SHP77 treated with DMSO at 0.1 percent for 48 hours (cell line): ENCODE data around the gene SPEF2.
A peak's percentile ranks its signal among the peaks of the same experiment; 100 is the strongest.

Source experiments
- DNase-seq: peaks from one replicate; lab custom pipeline; 2025; lab: John Stamatoyannopoulos, UW

The SPEF2 gene

DNA sequence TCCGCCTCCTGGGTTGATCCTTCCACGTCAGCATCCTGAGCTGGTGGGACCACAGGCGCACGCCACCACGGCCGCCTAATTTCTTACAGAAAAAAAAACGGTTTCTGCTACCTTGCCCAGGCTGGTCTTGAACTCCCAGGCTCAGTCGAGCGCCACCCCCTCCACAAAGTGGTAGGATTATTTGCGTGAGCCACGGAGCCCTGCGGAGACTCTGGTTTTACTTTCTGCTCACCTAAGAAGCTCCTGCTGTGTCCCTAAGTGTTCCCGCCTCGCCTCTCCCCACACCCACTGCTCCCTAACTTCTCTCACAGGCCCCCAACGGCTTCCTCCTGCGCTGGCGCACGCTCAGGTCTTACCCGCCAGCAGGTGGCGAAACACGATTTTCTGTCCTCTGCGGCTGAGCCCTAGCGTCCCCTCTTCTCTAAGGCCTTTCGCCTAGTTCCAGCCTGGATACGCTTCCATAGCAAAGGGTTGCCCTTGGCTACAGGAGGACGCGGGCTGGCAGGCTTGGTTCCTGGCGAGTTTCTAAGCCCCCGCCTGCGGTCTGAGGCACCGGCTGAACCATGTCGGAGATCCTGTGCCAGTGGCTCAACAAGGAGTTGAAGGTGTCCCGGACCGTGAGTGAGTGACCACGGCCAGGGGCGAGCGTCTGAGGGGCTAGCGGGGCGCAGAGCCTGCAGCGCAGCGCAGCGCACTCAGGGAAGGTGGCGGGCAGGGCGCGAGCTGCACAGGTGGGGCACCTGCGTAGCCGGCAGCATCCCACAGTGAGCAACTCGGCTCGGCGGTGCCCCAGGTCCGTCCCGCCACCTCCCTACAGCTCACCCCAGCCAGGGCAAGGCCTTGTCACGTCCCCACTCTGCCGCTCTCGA, at the start of gene SPEF2:
TSS of gene SPEF2 (plus strand) at position 429 of the 869 bp plus-strand sequence. CDS start at position 564, 135 bp downstream.
- DNase-seq = peak; percentile 84

DNA sequence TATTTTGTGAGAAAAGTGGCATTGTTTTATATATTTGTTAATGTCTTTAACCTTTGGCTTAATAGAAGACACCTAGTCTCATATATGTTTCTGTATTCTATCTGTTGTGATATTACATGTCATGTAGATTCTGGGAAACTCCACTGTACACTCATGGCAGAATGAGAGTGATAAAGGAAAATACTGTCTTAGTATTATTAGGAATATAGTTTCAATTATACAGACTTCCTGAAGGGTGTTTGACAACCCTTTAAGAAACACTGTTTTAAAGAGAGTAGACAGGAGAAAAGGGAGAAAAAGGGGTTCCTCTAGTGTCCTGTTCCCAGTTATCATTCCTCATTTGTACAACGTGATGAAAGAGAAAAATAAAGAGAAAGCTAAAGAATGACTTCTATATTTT, 42.1 kb upstream of the SPEF2 start:
- DNase-seq = no peak

DNA sequence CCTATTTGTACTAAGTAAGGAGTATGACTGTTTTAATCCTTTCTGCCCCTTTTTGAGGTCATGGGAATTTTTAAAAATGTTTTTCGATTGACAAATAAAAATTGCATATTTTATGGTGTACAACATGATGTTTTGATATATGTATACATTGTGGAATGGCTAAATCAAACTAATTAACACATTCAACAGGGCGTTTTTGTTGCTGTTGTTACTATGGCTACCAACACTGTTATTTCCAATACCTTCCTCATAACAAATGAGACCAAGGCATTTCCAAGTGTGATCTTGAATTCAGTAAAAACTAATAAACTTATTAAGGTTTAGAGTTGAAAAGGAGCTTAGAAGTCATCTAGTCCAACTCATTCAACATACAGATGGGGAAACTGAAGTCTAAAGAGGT, 30.2 kb upstream of the SPEF2 start:
- DNase-seq = no peak

DNA sequence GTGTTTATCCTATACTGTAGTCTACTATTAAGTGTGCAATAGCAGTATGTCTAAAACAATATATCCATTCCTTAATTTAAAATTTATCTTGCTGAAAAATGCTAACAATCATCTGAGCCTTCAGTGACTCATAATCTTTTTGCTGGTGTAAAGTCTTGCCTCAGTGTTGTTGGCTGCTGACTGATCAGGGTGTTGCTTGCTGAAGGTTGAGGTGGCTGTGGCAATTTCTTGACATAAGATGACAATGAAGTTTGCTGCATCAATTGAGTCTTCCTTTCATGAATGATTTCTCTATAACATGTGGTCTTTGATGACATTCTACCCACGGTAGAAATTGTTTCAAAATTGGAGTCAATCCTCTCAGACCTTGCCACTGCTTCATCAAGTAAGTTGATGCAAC, 24.3 kb upstream of the SPEF2 start:
- DNase-seq = no peak

GRCh38 chr5:35598707-35599370, 18.8 kb upstream of the SPEF2 start:
- DNase-seq = no peak

DNA sequence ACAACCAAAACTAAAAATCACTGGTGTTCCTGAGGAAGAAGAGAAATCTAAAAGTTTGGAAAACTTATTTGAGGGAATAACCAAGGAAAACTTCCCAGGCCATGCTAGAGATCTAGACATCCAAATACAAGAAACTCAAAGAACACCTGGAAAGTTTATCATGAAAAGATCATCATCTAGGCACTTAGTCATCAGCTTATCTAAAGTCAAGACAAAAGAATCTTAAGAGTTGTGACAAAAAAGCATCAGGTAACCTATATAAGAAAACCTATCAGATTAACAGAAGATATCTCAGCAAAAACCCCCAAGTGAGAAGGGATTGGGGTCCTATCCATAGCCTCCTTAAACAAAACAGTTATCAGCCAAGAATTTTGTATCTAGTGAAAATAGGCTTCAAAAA, 17.1 kb upstream of the SPEF2 start:
- no peak for DNase-seq

GRCh38 chr5:35608881-35609779, 8.5 kb upstream of the SPEF2 start:
- no peak for DNase-seq

- no peak for DNase-seq
Observed at GRCh38 chr5:35617060-35617434, 616 bp upstream of the SPEF2 start.

GRCh38 chr5:35618304-35618636, 607 bp downstream of the SPEF2 start:
- DNase-seq = no peak

- DNase-seq = no peak
Observed at GRCh38 chr5:35618781-35619180, 1.1 kb downstream of the SPEF2 start.

- no peak for DNase-seq
Observed at GRCh38 chr5:35622974-35623373, 5.3 kb downstream of the SPEF2 start.

DNA sequence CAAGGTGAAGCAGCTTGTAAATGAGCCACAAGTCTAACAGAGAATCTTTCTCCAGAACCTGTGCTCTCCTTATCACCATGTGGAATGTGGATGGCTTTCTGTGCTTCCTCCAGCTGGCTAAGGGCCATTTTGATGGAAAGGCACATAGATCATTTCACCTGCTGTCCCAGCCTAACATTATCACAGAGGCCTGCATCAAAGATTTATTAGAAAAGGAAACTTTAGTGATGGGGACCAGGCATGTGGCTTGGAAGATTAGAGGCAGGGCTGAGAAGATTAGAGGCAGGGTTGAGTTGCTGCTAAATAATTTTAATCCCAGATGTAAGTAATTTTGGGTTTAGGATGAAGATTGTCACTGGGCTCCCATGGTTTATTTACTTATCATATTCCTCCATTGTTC, 6.3 kb downstream of the SPEF2 start:
- no peak for DNase-seq

DNA sequence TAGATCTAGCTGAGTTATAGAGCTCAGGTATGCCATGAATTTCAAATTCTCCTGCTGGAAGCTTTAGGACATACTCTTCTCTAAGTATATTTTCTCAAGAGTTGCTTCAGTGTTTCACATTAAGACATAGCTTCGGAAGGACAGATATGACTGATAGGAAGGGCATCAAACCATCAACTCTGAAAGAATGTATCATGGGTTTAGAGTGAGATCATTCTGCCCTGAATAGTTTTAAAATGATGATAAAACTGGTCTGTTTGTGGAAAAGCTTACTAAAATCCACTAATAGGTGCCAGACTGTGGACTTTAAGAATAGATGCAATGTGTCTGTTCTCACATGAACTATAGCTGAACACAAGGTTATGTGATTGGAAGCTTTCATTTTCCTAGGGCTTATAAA, 8.4 kb downstream of the SPEF2 start:
- DNase-seq = no peak

GRCh38 chr5:35626553-35626952, 8.9 kb downstream of the SPEF2 start:
- no peak for DNase-seq

DNA sequence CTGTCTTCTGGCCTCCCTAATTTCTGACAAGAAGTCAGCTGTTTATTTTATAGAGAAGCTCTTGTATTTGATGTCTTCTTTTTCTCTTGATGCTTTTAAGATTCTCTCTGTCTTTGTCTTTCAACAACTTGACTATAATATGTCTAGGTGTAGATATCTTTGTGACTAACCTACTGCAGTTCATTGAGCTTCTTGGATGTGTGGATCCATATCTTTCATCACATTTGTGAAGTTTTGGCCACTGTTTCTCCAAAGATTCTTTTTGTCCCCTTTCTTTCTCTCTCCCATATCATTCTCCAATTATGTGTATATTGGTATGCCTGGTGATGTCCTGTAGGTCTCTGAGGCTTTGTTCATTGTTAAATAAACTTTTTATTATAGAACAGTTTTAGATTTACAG, 16.7 kb downstream of the SPEF2 start:
- no peak for DNase-seq

GRCh38 chr5:35640623-35641022, 23.0 kb downstream of the SPEF2 start:
- DNase-seq = no peak

DNA sequence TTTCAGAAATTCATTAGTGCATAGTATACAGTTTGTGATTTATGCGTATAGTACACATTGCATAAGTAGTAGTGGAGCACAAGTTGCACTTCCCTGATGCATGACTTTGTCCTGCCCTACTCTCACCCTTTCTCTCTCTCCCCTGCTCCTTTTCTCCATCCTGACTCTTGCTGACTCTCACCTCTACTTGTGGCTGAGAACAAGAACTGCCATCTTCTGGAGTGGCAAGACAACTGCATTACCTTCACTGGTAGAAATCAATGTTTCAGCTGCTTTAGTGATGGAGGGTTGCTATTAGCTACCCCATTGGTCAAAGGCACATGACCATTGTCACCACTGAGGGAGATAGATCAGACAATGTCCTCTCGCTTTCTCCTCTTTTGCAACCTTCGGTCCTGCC, 26.9 kb downstream of the SPEF2 start:
- DNase-seq = no peak

DNA sequence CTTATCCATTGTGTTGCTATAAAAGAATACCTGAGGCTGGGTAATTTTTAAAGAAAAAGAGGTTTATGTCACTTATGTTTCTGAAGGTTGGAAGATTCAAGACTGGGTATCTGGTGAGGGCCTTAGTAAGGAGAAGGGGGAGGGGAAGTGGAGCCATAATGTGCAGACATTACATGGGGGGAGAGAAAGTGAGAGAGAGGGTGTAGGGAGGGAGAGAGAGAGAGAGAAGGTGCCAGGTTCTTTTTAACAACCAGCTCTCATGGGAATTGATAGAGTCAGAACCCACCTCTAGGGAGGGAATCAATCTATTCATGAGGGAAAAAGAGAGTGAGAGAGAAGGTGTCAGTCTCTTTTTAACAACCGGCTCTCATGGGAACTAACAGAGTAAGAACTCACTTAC, 29.5 kb downstream of the SPEF2 start:
- DNase-seq = no peak

- no peak for DNase-seq
Observed at GRCh38 chr5:35647712-35648111, 30.0 kb downstream of the SPEF2 start.

- DNase-seq = no peak
Observed at GRCh38 chr5:35651002-35651756, 33.5 kb downstream of the SPEF2 start.

DNA sequence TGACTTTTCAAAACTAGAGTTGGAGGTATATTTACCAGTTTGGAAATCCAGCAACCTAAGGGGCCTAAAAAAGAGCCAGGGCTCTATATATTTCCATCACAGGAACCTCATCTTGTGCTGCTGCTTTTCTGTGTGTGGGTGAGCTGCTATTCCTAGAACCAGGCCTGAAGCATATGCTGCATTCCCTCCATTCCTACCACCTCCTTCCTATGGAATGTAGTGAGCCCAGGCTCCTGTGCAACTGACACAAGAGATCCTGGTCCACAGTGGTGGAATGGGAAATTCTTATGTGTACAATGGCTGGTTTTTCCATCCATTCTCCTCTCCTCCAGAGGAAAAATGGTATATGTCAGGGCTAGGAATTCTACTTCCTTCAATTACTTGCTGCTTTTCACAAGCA, 39.1 kb downstream of the SPEF2 start:
- no peak for DNase-seq

DNA sequence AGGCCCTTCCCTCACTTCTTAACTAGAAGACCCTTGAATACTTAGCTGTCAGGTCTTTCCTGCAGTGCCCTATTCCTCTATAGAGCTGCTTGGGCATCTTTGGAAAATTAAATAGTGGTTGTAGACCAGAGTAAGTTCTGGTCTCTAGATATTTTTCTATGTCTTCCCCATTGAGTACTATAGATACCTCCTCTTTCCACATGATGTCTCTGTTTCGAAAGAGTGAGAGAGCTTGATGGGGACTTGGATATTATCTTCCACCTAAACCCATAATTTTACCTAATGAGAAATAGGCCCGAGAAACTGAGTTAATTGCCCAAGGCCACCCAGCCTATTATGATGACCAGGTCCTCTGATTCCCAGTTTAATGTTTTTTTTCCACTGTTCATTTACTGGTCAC, 40.2 kb downstream of the SPEF2 start:
- DNase-seq = no peak
